HG03565 (cell line): ENCODE measurements around the gene FRMD4A.

Experiments
- ATAC-seq: cut with Tn5 transposase; IDR thresholded peaks from one replicate; pipeline ENCODE4 v1.9.1; 2021; ENCODE audit warnings: mild to moderate bottlenecking, moderate library complexity; ENCODE audit not compliant: unreplicated experiment

The FRMD4A gene

GRCh38 chr10:13740461-13740860 lies 590.3 kb downstream of the FRMD4A start:
- no peak for ATAC-seq

GRCh38 chr10:13739183-13739582 lies 591.5 kb downstream of the FRMD4A start:
- no peak for ATAC-seq

DNA sequence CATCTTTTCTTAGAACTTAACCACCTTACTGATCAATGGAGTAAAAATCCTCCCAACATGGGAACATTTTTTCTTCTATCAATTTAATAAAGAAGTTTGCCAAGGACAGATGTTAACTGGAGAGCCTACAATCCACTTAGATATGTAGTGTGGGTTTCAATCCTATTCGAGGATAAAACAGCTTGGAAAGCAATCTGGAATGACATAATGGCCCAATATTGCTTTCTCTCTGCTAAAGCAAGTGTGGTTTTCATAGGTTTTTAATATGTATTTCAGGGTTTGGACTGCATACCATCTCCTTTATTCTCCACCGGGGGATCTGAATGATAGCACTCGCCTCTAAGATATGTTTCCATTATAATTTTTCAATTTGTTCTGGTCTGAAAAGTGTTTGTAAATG lies 594.2 kb downstream of the FRMD4A start:
- ATAC-seq = no peak

DNA sequence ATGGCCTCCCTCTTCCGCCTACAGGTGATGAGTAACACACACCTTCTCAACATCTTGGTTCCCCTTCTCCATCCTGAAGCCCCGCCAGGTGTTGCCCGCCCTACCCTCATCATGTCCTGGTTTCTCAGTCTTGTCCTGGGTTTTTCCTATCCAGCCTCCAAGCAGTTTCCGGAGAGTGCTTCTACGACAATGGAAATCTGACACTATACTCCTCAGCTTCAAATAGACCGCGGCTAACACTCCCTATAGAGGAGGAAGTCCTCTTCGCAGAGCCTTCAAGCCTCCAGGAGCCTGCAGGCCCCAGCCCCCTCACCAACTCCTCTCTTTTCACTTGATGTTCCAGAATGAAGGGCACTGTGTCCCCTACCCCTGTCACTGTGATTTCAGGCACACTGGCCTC lies 596.6 kb downstream of the FRMD4A start:
- ATAC-seq = no peak

GRCh38 chr10:13733071-13733470 lies 597.7 kb downstream of the FRMD4A start:
- ATAC-seq = no peak

- no peak for ATAC-seq
These were observed 598.3 kb downstream of the FRMD4A start for GRCh38 chr10:13732465-13732881.

DNA sequence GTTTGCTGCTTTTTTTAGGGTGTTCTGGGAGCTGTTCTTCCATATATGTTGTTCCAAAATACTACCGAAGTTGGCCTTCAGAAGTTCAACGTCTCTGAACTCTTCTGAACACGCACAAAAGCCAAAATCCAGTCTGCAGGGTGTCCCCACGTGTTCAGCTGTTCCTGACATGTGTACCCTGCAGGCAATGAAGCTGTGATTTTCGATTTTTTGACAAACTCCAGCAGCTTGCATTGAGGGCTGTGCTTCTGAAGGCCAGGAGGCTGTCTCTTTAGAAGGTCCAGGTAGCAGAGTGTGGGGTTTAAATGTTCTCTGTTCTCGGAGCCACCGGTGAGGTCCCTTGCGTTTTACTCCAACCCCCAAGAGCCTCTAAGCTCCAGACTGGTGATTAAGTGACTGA lies 598.9 kb downstream of the FRMD4A start:
- no peak for ATAC-seq

GRCh38 chr10:13730956-13731355 lies 599.8 kb downstream of the FRMD4A start:
- ATAC-seq = no peak

GRCh38 chr10:13730306-13730652 lies 600.4 kb downstream of the FRMD4A start:
- ATAC-seq = no peak

- no peak for ATAC-seq
These were observed 601.0 kb downstream of the FRMD4A start for GRCh38 chr10:13729586-13730305.

GRCh38 chr10:13728898-13729535 lies 601.7 kb downstream of the FRMD4A start:
- ATAC-seq = no peak

DNA sequence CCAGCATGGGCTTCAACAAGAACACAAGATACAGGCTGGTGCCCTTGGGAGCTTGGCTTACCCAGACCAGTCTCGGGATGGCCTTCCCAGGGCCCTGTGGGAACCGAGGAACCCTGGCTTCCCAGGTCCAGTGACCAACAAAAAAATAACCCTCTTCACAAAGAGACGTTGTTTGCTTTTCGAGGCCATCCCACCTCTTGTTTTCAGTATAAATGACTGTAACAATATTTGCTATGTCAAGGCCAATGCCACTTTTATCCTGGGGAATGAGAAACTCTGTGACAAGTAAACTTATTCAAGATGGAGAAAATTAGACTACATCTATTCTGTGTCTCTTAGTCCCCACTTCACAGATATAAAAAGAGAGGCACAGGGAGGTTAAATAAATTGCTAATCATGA lies 605.1 kb downstream of the FRMD4A start:
- ATAC-seq = no peak

DNA sequence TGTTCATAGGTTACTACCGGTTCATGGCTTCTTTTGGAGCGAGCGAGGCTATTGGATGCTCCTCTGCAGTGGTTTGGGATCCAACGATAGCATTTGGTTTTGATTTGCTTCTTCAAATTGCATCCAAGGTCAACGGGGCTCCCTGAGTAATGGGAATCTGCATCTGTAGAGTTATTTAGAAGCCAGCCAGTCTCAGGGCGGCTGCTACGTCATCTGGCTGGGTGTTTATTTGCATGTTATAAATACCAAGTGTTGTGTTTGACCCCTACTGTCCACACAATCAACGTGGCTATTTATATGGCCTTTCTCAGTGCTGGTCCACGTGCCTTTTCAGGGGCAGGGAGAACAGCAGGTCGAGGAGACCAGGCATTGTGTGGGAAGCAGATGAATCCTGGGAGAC lies 606.2 kb downstream of the FRMD4A start:
- no peak for ATAC-seq

DNA sequence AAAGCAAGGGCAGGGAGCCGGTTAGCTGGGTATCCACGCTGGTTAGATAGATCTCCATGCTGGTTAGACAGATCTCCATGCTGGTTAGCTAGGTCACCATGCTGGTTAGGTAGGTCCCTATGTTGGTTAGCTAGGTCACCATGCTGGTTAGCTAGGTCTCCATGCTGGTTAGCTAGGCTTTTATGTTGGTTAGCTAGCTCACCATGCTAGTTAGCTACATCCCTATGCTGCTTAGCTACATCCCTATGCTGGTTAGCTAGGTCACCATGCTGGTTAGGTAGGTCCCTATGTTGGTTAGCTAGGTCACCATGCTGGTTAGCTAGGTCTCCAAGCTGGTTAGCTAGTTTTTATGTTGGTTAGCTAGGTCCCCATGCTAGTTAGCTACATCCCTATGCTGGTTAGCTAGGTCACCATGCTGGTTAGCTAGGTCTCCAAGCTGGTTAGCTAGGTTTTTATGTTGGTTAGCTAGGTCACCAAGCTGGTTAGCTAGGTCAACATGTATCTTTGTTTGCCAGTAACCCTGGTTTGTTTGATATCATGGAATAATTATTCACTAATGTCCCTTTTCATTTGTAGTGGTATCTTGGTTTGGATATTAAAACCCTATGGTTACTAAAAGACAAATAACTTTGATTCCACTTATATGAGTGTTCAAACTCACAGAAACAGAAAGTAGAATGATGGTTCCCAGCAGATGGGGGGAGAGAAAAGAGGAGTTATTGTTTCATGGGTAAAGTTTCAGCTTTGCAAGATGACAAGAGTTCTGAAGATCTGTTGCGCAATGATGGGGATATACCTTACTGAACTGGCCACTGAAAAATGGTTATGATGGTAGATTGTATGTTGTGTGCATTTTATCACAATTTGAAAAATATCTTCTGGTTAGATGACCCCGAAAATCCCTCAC lies 607.7 kb downstream of the FRMD4A start:
- no peak for ATAC-seq

DNA sequence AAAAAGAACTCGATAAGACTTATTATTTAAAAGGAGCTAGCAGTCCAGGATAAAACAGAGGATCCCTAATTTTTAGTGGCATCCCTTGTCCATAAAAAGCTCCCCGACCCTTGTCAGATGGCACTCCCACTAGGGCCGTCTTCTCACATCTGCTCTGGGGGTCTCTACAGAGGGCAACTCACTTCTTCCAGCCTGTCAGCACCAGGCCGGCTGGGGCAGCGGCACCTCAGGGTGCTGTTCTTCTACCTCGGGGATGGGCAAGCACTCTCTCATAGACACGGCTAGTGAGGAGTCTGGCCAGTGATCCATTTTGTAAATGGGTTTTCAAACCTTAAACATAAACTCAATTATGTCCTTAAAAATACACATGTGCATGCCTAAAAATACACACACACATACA lies 609.2 kb downstream of the FRMD4A start:
- ATAC-seq = no peak

- ATAC-seq = no peak
These were observed 610.0 kb downstream of the FRMD4A start for GRCh38 chr10:13720699-13721098.

DNA sequence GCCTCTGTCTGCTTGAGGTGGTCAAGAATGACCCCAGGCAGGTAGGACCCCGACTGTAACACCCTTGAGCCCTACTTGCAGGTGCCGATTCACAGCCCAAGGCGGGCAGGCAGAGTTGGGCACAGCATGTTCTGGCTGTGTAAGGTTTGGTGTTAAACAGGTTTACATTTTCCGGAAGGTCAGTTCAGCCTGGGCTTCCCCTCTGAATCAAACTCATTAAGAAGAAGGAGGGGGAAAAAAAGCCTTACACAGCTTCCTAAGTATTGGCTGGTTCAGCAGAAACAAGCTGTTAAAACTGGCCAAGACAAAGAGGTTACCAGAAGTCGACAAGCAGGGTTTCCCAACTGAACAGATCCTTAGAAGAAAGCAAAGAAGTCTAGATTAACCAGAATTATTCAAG lies 611.3 kb downstream of the FRMD4A start:
- no peak for ATAC-seq

DNA sequence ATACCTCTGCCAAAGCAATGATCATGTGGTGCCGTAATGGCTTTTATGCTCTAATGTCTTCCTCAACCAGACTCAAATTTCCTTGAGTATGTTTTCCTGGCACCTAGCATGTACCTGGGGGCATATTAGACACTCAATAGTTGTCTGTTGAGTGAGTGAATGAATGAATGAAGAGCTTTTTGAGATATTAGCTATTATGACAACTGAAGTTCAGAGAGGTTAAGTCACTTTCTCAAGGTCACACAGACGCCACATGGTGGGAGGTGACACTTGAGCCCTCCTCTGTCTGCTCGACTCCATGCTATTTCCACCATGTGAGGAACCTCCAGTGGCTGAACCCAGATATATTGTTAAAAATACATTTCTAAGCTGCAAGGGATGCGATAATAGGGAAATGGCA lies 611.9 kb downstream of the FRMD4A start:
- ATAC-seq = no peak

DNA sequence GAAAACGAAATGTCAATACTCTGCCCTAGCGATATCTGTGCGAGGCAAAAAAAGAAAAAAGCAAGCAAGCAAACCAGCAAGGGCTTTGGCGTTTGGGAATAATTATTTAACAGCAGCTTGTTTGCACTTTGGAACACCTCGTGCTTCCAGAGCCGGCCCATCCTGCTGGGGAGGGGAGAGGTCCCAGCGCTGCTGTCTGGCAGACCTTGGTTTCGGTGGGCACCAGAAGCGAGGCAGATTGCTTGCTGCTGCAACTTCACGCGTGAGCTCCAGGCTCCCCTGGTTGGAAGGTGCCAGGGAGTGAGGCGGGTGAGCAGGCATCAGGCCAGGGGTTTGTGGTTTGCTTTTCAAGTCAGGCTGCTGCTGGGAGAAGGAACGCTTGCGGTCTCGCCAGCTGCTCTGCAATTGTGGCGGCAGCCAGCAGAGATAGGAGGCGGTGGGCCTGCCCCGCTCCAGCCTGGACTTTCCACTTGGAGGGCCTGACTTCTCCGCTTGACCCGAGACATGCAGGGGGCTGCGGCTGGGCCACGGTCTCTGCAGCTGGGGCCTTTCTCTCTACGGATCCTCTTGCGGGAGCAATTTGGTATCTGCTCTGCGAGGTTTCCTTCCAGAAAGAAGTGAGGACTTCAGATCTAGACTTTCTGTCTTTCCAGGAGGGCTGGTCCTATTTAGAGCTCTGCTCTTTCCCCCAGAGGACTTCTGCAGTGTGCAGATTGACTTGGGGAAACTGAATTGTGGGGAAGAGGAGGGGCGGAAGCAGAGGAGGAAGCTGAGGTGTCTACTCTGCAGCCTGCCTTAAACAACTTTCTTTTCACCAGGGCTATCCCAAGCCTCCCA lies 612.6 kb downstream of the FRMD4A start:
- ATAC-seq = no peak

DNA sequence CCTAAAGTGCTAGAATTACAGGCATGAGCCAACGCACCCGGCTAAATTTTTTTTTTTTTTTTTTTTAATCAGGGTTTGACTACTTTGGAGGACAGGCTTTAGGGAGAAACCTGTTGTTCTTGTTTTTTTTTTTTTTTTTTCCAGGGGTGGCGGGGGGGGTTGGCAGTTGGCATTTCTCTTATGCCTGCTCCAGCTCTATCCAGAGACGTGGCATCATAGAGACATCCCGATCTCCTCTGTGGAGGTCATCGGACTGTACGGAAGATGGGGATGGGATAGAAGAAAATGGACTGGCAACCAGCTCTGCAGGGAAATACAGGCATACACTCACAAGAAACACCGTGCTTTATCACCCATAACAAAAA lies 613.2 kb downstream of the FRMD4A start:
- ATAC-seq = no peak
